ENCODE data around the gene TGM3. TPM values are rescaled to one million over a fixed set of nuclear protein-coding genes. Genes with fewer than 3 reads are reported as not detected.

TGM3 gene
- total RNA-seq, 1 donor, result not detected

GRCh38 chr20:2303673-2304072 lies 7.9 kb downstream of the TGM3 start:
- no peak overlapping the region for H3K4me3 ChIP-seq (ENCODE audit: low read depth, low read length)
- no peak for DNase-seq (ENCODE audit: low read depth)
- TF ChIP-seq CTCF (IDR thresholded peaks at IDR 0.05; ENCODE audit: insufficient read depth, low read length), result no peak

GRCh38 chr20:2304180-2304579 lies 8.4 kb downstream of the TGM3 start:
- no peak for TF ChIP-seq CTCF (IDR thresholded peaks at IDR 0.05; ENCODE audit: insufficient read depth, low read length)
- DNase-seq (ENCODE audit: low read depth), result no peak
- no peak overlapping the region for H3K4me3 ChIP-seq (ENCODE audit: low read depth, low read length)

DNA sequence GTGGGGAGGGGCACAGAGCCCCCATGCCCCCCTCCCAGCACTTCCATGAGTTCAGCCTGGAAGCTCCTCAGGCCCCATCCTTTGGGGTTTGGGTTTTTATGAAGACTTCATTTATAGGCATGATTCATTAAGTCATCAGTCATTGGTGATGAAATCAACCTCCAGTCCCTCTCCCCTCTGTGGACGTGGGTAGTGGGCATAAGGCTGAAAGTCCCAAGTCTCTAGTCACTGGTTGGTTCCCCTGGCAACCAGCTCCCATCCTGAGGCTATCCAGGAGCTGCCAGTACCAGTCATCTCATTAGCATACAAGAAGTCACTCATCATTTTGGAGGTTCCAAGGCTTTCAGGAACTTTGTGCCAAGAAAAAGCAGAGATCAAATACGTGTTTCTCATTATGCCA lies 9.2 kb downstream of the TGM3 start:
- no peak for DNase-seq (ENCODE audit: low read depth)
- TF ChIP-seq CTCF (IDR thresholded peaks at IDR 0.05; ENCODE audit: insufficient read depth, low read length), result no peak
- H3K4me3 ChIP-seq (ENCODE audit: low read depth, low read length), result no peak overlapping the region

DNA sequence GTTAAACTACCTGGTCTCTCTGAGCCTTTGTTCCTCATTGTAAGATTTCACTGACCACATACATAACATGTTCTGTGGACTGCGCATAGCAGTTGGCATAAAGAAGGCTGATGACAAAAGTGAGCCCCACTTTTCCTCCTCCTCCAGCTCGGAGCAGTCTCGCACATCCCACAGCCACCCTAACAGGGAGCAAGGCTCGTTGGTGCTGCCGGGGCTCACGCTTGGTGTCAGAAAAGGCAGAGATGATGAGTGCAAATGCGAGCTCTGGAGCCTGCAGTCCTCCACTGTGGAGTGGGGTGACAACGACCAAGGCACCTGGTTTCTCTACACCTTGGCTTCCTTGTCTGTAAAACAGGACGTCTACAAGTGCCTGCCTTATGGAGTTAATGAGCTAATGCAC lies 9.7 kb downstream of the TGM3 start:
- no peak for TF ChIP-seq CTCF (IDR thresholded peaks at IDR 0.05; ENCODE audit: insufficient read depth, low read length)
- H3K4me3 ChIP-seq (ENCODE audit: low read depth, low read length), result no peak overlapping the region
- DNase-seq (ENCODE audit: low read depth), result no peak

- no peak overlapping the region for H3K4me3 ChIP-seq (ENCODE audit: low read depth, low read length)
- TF ChIP-seq CTCF (IDR thresholded peaks at IDR 0.05; ENCODE audit: insufficient read depth, low read length), result no peak
- DNase-seq (ENCODE audit: low read depth), result no peak
Measured at GRCh38 chr20:2305946-2306345, 10.1 kb downstream of the TGM3 start.

- TF ChIP-seq CTCF (IDR thresholded peaks at IDR 0.05; ENCODE audit: insufficient read depth, low read length), result no peak
- DNase-seq (ENCODE audit: low read depth), result no peak
- no peak overlapping the region for H3K4me3 ChIP-seq (ENCODE audit: low read depth, low read length)
Measured at GRCh38 chr20:2307136-2307535, 11.3 kb downstream of the TGM3 start.

DNA sequence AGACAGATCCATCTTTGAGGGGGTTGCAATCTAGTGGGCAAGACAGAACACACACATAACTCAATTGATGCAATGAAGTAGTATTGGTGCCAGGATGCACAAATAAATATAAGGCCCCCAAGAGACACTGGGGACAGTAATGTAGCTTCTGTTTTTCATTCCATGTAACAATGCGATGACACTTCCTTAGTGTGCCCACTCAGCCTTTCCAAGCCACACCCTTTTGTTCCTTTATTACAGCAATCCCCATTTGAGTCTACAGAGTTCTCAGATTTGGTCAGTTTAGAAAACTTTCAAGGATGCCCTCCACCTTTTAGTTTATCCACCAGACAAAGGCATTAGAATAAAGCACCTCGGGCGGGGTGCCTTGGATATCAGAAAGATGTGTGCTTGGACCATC lies 15.5 kb downstream of the TGM3 start:
- H3K4me3 ChIP-seq (ENCODE audit: low read depth, low read length), result no peak overlapping the region
- TF ChIP-seq CTCF (IDR thresholded peaks at IDR 0.05; ENCODE audit: insufficient read depth, low read length), result no peak
- no peak for DNase-seq (ENCODE audit: low read depth)

Data from fibroblast of the aortic adventitia (primary cell).